ENCODE results near the gene MASTL. TPM values are rescaled to one million over a fixed set of nuclear protein-coding genes. Genes with fewer than 3 reads are reported as not detected.

MASTL gene
- total RNA-seq, 1 experiment from 2014 or later = 21.2 TPM

- Histone ChIP-seq H3K9ac (ENCODE audit: low read length) (no peak overlapping the region), H3K9me2 (replicated peaks; ENCODE audit: insufficient read depth, low read length) (no peaks in the 10 kb centered on the region), H2AFZ (ENCODE audit: low read length) (no peak overlapping the region), H3K79me2 (ENCODE audit: low read length) (no peaks in the 10 kb centered on the region), H3K27ac (ENCODE audit: low read length) (no peak overlapping the region), H4K20me1 (ENCODE audit: insufficient read depth, low read depth, low read length) (no peaks in the 10 kb centered on the region), H3K9me3 (ENCODE audit: low read length) (no peaks in the 10 kb centered on the region), H3K4me2 (ENCODE audit: low read depth, low read length, poor library complexity, severe bottlenecking) (no peak overlapping the region), H3K27me3 (ENCODE audit: low read length) (no peaks in the 10 kb centered on the region), H3K36me3 (ENCODE audit: insufficient read depth, low read length) (peaks cover 6% of the 10 kb centered on the region; the same call in 1 of the 2 replicates), H3K4me1 (ENCODE audit: low read length) (no peaks in the 10 kb centered on the region), H3K4me3 (ENCODE audit: low read length) (no peak overlapping the region)
- DNase-seq = no peak
Observed at GRCh38 chr10:27190508-27190907, 35.4 kb downstream of the MASTL start.

- no peak overlapping the region for H3K4me3 ChIP-seq (ENCODE audit: low read length)
- no peaks in the 10 kb centered on the region for H3K9me3 ChIP-seq (ENCODE audit: low read length)
- no peaks in the 10 kb centered on the region for H3K79me2 ChIP-seq (ENCODE audit: low read length)
- peaks cover 3% of the 10 kb centered on the region; the same call in 1 of the 2 replicates for H3K36me3 ChIP-seq (ENCODE audit: insufficient read depth, low read length)
- no peaks in the 10 kb centered on the region for H3K9me2 ChIP-seq (replicated peaks; ENCODE audit: insufficient read depth, low read length)
- H3K9ac ChIP-seq (ENCODE audit: low read length) = no peak overlapping the region
- no peak overlapping the region for H2AFZ ChIP-seq (ENCODE audit: low read length)
- H3K27me3 ChIP-seq (ENCODE audit: low read length) = no peaks in the 10 kb centered on the region
- no peaks in the 10 kb centered on the region for H4K20me1 ChIP-seq (ENCODE audit: insufficient read depth, low read depth, low read length)
- H3K27ac ChIP-seq (ENCODE audit: low read length) = no peak overlapping the region
- no peak overlapping the region for H3K4me2 ChIP-seq (ENCODE audit: low read depth, low read length, poor library complexity, severe bottlenecking)
- no peak for DNase-seq
- no peaks in the 10 kb centered on the region for H3K4me1 ChIP-seq (ENCODE audit: low read length)
Observed at GRCh38 chr10:27192284-27192683, 37.1 kb downstream of the MASTL start.

- Histone ChIP-seq H3K27ac (ENCODE audit: low read length) (no peak overlapping the region), H3K79me2 (ENCODE audit: low read length) (no peaks in the 10 kb centered on the region), H3K9ac (ENCODE audit: low read length) (no peak overlapping the region), H4K20me1 (ENCODE audit: insufficient read depth, low read depth, low read length) (no peaks in the 10 kb centered on the region), H3K36me3 (ENCODE audit: insufficient read depth, low read length) (peaks cover 20% of the 10 kb centered on the region; the same call in 1 of the 2 replicates), H3K4me1 (ENCODE audit: low read length) (no peaks in the 10 kb centered on the region), H3K4me2 (ENCODE audit: low read depth, low read length, poor library complexity, severe bottlenecking) (no peak overlapping the region), H3K9me3 (ENCODE audit: low read length) (no peaks in the 10 kb centered on the region), H3K4me3 (ENCODE audit: low read length) (no peak overlapping the region), H2AFZ (ENCODE audit: low read length) (no peak overlapping the region), H3K9me2 (replicated peaks; ENCODE audit: insufficient read depth, low read length) (no peaks in the 10 kb centered on the region), H3K27me3 (ENCODE audit: low read length) (no peaks in the 10 kb centered on the region)
- no peak for DNase-seq
Observed at GRCh38 chr10:27197980-27198620, 42.9 kb downstream of the MASTL start.

- Histone ChIP-seq H4K20me1 (ENCODE audit: insufficient read depth, low read depth, low read length) (no peaks in the 10 kb centered on the region), H3K27me3 (ENCODE audit: low read length) (no peaks in the 10 kb centered on the region), H3K9me3 (ENCODE audit: low read length) (no peaks in the 10 kb centered on the region), H3K9me2 (replicated peaks; ENCODE audit: insufficient read depth, low read length) (no peaks in the 10 kb centered on the region), H3K4me1 (ENCODE audit: low read length) (no peaks in the 10 kb centered on the region), H3K9ac (ENCODE audit: low read length) (no peak overlapping the region), H3K4me3 (ENCODE audit: low read length) (no peak overlapping the region), H3K27ac (ENCODE audit: low read length) (no peak overlapping the region), H3K79me2 (ENCODE audit: low read length) (no peaks in the 10 kb centered on the region), H2AFZ (ENCODE audit: low read length) (no peak overlapping the region), H3K36me3 (ENCODE audit: insufficient read depth, low read length) (peaks cover 33% of the 10 kb centered on the region), H3K4me2 (ENCODE audit: low read depth, low read length, poor library complexity, severe bottlenecking) (no peak overlapping the region)
- no peak for DNase-seq
Observed at GRCh38 chr10:27203806-27204205, 48.7 kb downstream of the MASTL start.

GRCh38 chr10:27207350-27207749 lies 52.2 kb downstream of the MASTL start:
- H3K79me2 ChIP-seq (ENCODE audit: low read length) = no peaks in the 10 kb centered on the region
- no peak overlapping the region for H3K27ac ChIP-seq (ENCODE audit: low read length)
- no peak overlapping the region for H3K4me2 ChIP-seq (ENCODE audit: low read depth, low read length, poor library complexity, severe bottlenecking)
- no peaks in the 10 kb centered on the region for H3K4me1 ChIP-seq (ENCODE audit: low read length)
- no peak overlapping the region for H3K4me3 ChIP-seq (ENCODE audit: low read length)
- no peak overlapping the region for H3K9ac ChIP-seq (ENCODE audit: low read length)
- DNase-seq = no peak
- H4K20me1 ChIP-seq (ENCODE audit: insufficient read depth, low read depth, low read length) = no peaks in the 10 kb centered on the region
- H3K9me2 ChIP-seq (replicated peaks; ENCODE audit: insufficient read depth, low read length) = no peaks in the 10 kb centered on the region
- H3K27me3 ChIP-seq (ENCODE audit: low read length) = no peaks in the 10 kb centered on the region
- peaks cover 45% of the 10 kb centered on the region for H3K36me3 ChIP-seq (ENCODE audit: insufficient read depth, low read length)
- no peak overlapping the region for H2AFZ ChIP-seq (ENCODE audit: low read length)
- no peaks in the 10 kb centered on the region for H3K9me3 ChIP-seq (ENCODE audit: low read length)

GRCh38 chr10:27223964-27224363 lies 68.8 kb downstream of the MASTL start:
- H3K9me2 ChIP-seq (replicated peaks; ENCODE audit: insufficient read depth, low read length) = no peaks in the 10 kb centered on the region
- no peak overlapping the region for H3K9ac ChIP-seq (ENCODE audit: low read length)
- H3K4me2 ChIP-seq (ENCODE audit: low read depth, low read length, poor library complexity, severe bottlenecking) = no peak overlapping the region
- peaks cover 35% of the 10 kb centered on the region; the same call in 1 of the 2 replicates for H3K36me3 ChIP-seq (ENCODE audit: insufficient read depth, low read length)
- DNase-seq = peak; percentile 80
- H3K27me3 ChIP-seq (ENCODE audit: low read length) = no peaks in the 10 kb centered on the region
- H3K4me1 ChIP-seq (ENCODE audit: low read length) = no peaks in the 10 kb centered on the region
- no peak overlapping the region for H3K4me3 ChIP-seq (ENCODE audit: low read length)
- H4K20me1 ChIP-seq (ENCODE audit: insufficient read depth, low read depth, low read length) = no peaks in the 10 kb centered on the region
- no peaks in the 10 kb centered on the region for H3K9me3 ChIP-seq (ENCODE audit: low read length)
- no peak overlapping the region for H2AFZ ChIP-seq (ENCODE audit: low read length)
- H3K79me2 ChIP-seq (ENCODE audit: low read length) = peaks cover 20% of the 10 kb centered on the region
- H3K27ac ChIP-seq (ENCODE audit: low read length) = no peak overlapping the region

- no peaks in the 10 kb centered on the region for H3K27me3 ChIP-seq (ENCODE audit: low read length)
- H3K27ac ChIP-seq (ENCODE audit: low read length) = no peak overlapping the region
- peaks cover 32% of the 10 kb centered on the region; the same call in 1 of the 2 replicates for H3K36me3 ChIP-seq (ENCODE audit: insufficient read depth, low read length)
- H2AFZ ChIP-seq (ENCODE audit: low read length) = no peak overlapping the region
- H3K4me3 ChIP-seq (ENCODE audit: low read length) = no peak overlapping the region
- no peaks in the 10 kb centered on the region for H3K4me1 ChIP-seq (ENCODE audit: low read length)
- H3K4me2 ChIP-seq (ENCODE audit: low read depth, low read length, poor library complexity, severe bottlenecking) = no peak overlapping the region
- no peaks in the 10 kb centered on the region for H4K20me1 ChIP-seq (ENCODE audit: insufficient read depth, low read depth, low read length)
- no peaks in the 10 kb centered on the region for H3K9me2 ChIP-seq (replicated peaks; ENCODE audit: insufficient read depth, low read length)
- peaks cover 22% of the 10 kb centered on the region for H3K79me2 ChIP-seq (ENCODE audit: low read length)
- DNase-seq = no peak
- H3K9me3 ChIP-seq (ENCODE audit: low read length) = no peaks in the 10 kb centered on the region
- H3K9ac ChIP-seq (ENCODE audit: low read length) = no peak overlapping the region
Observed at GRCh38 chr10:27225011-27225590, 69.9 kb downstream of the MASTL start.

GRCh38 chr10:27225642-27226257 lies 70.6 kb downstream of the MASTL start:
- Histone ChIP-seq H3K9me2 (replicated peaks; ENCODE audit: insufficient read depth, low read length) (no peaks in the 10 kb centered on the region), H3K27me3 (ENCODE audit: low read length) (no peaks in the 10 kb centered on the region), H2AFZ (ENCODE audit: low read length) (no peak overlapping the region), H3K4me3 (ENCODE audit: low read length) (no peak overlapping the region), H3K4me2 (ENCODE audit: low read depth, low read length, poor library complexity, severe bottlenecking) (no peak overlapping the region), H3K36me3 (ENCODE audit: insufficient read depth, low read length) (peaks cover 26% of the 10 kb centered on the region; the same call in 1 of the 2 replicates), H3K9ac (ENCODE audit: low read length) (no peak overlapping the region), H3K27ac (ENCODE audit: low read length) (no peak overlapping the region), H3K4me1 (ENCODE audit: low read length) (no peaks in the 10 kb centered on the region), H4K20me1 (ENCODE audit: insufficient read depth, low read depth, low read length) (no peaks in the 10 kb centered on the region), H3K9me3 (ENCODE audit: low read length) (no peaks in the 10 kb centered on the region), H3K79me2 (ENCODE audit: low read length) (peaks cover 22% of the 10 kb centered on the region)
- DNase-seq = no peak
